Upper lobe of left lung (tissue), 4 donors: Measurements from ENCODE around the gene DAW1.

Source experiments
- POLR2AphosphoS5 ChIP-seq, 2 donors: sonication (generic); formaldehyde crosslinking; IDR thresholded peaks; one replicate each; pipeline ENCODE4 v1.5.1; 2017; ENCODE audit warnings: antibody characterized with exemption in 2 of 2
- TF ChIP-seq, protein P1 (sequence below), 6 experiments: fragments of 450-650 bp in 4 of 6; fragments of 200-600 bp in 2 of 6; sonication (generic) in 2 of 6; IDR thresholded peaks; one replicate each; pipeline ENCODE4 v1.5.1; 2016 to 2019; ENCODE audit warnings: antibody characterized with exemption in 6 of 6

DNA sequence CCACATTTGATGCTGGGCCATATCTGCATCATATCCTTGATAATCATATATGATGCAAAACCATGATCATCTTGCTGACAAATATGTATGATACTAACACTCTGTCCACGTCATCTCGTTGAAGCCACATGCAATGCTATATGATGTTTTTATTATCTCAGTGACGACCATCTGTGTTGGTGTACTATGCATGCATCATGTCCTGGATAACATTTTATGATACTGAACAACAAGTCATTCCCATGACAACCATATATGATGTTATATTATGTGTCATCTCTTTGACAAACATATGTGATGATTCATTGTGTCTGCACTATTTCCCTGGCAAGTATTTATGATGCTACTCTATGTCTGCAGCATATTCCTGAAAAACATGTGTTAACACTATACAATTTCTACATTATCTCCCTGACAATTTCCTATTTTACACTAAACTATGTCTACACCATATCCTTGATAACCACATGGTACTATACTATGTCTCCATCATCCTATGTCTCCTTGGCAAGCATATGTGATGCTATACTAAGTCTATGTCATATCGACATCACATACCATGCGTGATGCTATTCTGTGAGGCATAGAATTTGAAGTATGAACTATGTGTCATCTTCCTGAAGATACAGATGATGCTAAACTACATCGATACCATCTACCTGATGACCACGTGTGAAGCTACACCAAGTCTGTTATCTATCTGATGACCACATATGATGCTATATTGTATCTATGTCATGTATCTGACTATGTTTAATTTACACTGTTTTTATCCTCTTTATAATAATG, 37.0 kb downstream of the DAW1 start:
- no peak for TF ChIP-seq POLR2AphosphoS5 (IDR thresholded peaks at IDR 0.05)
- TF ChIP-seq, protein P1, sequence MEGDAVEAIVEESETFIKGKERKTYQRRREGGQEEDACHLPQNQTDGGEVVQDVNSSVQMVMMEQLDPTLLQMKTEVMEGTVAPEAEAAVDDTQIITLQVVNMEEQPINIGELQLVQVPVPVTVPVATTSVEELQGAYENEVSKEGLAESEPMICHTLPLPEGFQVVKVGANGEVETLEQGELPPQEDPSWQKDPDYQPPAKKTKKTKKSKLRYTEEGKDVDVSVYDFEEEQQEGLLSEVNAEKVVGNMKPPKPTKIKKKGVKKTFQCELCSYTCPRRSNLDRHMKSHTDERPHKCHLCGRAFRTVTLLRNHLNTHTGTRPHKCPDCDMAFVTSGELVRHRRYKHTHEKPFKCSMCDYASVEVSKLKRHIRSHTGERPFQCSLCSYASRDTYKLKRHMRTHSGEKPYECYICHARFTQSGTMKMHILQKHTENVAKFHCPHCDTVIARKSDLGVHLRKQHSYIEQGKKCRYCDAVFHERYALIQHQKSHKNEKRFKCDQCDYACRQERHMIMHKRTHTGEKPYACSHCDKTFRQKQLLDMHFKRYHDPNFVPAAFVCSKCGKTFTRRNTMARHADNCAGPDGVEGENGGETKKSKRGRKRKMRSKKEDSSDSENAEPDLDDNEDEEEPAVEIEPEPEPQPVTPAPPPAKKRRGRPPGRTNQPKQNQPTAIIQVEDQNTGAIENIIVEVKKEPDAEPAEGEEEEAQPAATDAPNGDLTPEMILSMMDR (IDR thresholded peaks at IDR 0.05) = no peak
